Activated naive CD8-positive, alpha-beta T cell treated with anti-CD3 and anti-CD28 coated beads, Interleukin-2, amount 10 ng/mL, durations not matched to agents 7 days and 5 days (primary cell): ENCODE measurements around the gene MYBPHL. TPM values are rescaled to one million over a fixed set of nuclear protein-coding genes. Genes with fewer than 3 reads are reported as not detected.

Source experiments
- ATAC-seq: fragments of 150-1000 bp; cut with Tn5 transposase; one replicate; pipeline ENCODE4 v1.10.0; 2021; ENCODE audit warnings: low read depth, moderate library complexity
- POLR2A ChIA-PET: fragments of 350-600 bp; sonication (Branson Sonifier 250); formaldehyde crosslinking; loops from one replicate; lab custom pipeline; 2021; ENCODE audit warnings: antibody characterized with exemption; lab: Charles Lee
- DNase-seq: peaks from one replicate; pipeline ENCODE4 v3.0.0; 2021
- H3K27ac Mint-ChIP-seq: one replicate; pipeline ENCODE4 v1.8.0; 2022; ENCODE audit warnings: mild to moderate bottlenecking, mixed read lengths
- H3K27me3 Mint-ChIP-seq: one replicate; pipeline ENCODE4 v1.8.0; 2022; ENCODE audit warnings: mild to moderate bottlenecking, moderate library complexity, mixed read lengths
- H3K36me3 Mint-ChIP-seq: one replicate; pipeline ENCODE4 v1.8.0; 2021; ENCODE audit warnings: mild to moderate bottlenecking, mixed read lengths
- H3K4me1 Mint-ChIP-seq: one replicate; pipeline ENCODE4 v1.8.0; 2021; ENCODE audit warnings: mixed read lengths
- H3K4me3 Mint-ChIP-seq: one replicate; pipeline ENCODE4 v1.8.0; 2022; ENCODE audit warnings: mild to moderate bottlenecking, moderate library complexity, mixed read lengths
- H3K9me3 Mint-ChIP-seq: one replicate; pipeline ENCODE4 v1.8.0; 2021; ENCODE audit warnings: mixed read lengths
- total RNA-seq, 2 experiments: library from RNA; stranded (reverse); gene quantifications; one replicate each; pipeline ENCODE4 v1.2.3, GENCODE V29; 2021

MYBPHL gene
- total RNA-seq, 2 experiments from 2014 or later: not detected

DNA sequence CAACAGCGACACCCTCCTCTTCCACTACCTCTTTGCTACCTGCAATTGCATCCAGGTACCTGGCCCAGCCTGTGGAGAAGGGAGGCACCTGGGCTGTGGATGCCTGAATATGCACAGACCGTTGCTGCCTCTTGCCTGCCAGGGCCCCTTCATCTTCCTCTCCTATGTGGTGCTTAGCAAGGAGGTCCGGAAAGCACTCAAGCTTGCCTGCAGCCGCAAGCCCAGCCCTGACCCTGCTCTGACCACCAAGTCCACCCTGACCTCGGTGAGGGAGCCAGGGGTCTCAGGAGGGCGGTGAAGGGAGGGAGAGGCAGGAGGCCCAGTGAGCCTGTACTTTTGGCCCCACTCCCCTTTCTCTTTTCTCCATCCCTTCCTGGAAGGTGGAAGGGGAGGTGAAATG is 35.4 kb downstream of the MYBPHL start:
- Mint-ChIP-seq H3K27ac (no peak overlapping the region), H3K27me3 (no peaks in the 10 kb centered on the region), H3K36me3 (no peaks in the 10 kb centered on the region), H3K4me3 (no peak overlapping the region), H3K4me1 (peaks cover 12% of the 10 kb centered on the region), H3K9me3 (no peaks in the 10 kb centered on the region)
- no peak for DNase-seq
- ATAC-seq: no peak
- POLR2A ChIA-PET: interaction anchor here (1.5 kb wide), 1 partner anchor 11 kb away, joined by 3 read pairs; the partner anchor contains the start of gene PSRC1

GRCh38 chr1:109270623-109271317 is 36.0 kb downstream of the MYBPHL start:
- Mint-ChIP-seq H3K27me3 (no peaks in the 10 kb centered on the region), H3K4me3 (no peak overlapping the region), H3K9me3 (no peaks in the 10 kb centered on the region), H3K27ac (no peak overlapping the region), H3K4me1 (peaks cover 12% of the 10 kb centered on the region), H3K36me3 (no peaks in the 10 kb centered on the region)
- DNase-seq (no peak), ATAC-seq (no peak)
- POLR2A ChIA-PET: interaction anchor here (1.5 kb wide), 1 partner anchor 12 kb away, joined by 3 read pairs; the partner anchor contains the start of gene PSRC1

DNA sequence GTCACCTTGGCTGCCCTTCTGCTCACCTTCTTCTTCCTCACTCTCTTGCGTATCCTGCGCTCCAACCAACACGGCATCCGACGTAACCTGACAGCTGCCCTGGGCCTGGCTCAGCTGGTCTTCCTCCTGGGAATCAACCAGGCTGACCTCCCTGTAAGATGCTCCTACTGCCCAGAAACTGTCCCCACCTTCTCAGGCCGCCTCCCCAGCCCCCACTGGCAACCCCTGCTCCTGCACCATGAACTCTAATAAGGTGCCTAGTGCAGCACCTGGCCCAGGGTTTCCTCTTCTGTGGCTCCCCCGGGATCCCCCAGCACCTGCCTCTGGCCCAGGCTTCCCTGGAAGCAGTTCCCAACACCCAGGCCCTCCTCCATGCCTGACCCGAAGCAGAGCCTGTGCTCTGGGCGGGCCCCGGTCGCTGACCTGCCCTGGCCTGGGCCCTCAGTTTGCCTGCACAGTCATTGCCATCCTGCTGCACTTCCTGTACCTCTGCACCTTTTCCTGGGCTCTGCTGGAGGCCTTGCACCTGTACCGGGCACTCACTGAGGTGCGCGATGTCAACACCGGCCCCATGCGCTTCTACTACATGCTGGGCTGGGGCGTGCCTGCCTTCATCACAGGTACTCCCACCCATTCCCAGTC is 36.7 kb downstream of the MYBPHL start:
- POLR2A ChIA-PET: no interaction called here
- Mint-ChIP-seq H3K4me3 (no peak overlapping the region), H3K27ac (no peak overlapping the region)

DNA sequence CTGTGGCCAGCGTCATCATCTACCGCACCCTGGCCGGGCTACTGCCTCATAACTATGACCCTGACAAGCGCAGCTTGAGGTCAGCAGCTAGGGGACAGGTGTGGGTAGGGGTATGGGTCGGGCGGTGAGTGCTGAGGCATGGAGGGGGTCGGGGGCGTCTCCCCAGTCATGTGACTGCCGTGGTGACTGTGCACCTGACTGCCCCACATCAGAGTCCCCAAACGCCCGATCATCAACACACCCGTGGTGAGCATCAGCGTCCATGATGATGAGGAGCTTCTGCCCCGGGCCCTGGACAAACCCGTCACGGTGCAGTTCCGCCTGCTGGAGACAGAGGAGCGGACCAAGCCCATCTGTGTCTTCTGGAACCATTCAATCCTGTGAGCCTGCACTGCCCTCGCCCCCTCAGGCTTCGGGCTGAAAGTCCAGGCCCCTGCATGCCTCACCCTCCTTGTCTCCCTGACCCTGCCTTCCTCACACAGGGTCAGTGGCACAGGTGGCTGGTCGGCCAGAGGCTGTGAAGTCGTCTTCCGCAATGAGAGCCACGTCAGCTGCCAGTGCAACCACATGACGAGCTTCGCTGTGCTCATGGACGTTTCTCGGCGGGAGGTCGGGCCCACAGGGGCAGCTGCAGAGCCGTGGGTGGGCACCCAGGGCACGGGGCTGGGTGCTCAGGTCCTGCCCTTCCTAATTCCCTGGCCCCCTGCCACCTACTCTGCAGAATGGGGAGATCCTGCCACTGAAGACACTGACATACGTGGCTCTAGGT is 37.4 kb downstream of the MYBPHL start:
- POLR2A ChIA-PET: no interaction called here
- Mint-ChIP-seq H3K36me3 (no peaks in the 10 kb centered on the region), H3K4me1 (peaks cover 8% of the 10 kb centered on the region), H3K9me3 (no peaks in the 10 kb centered on the region), H3K27me3 (no peaks in the 10 kb centered on the region), H3K27ac (no peak overlapping the region), H3K4me3 (no peak overlapping the region)
- ATAC-seq (no peak), DNase-seq (no peak)

More for the DNA sequence above, 36.7 kb downstream of the MYBPHL start:
- Mint-ChIP-seq H3K4me1 (peaks cover 12% of the 10 kb centered on the region), H3K36me3 (no peaks in the 10 kb centered on the region), H3K9me3 (no peaks in the 10 kb centered on the region), H3K27me3 (no peaks in the 10 kb centered on the region)
- DNase-seq (no peak), ATAC-seq (no peak)

- H3K9me3 Mint-ChIP-seq: no peaks in the 10 kb centered on the region
- ATAC-seq (no peak), DNase-seq (no peak)
- H3K27me3 Mint-ChIP-seq: no peaks in the 10 kb centered on the region
- POLR2A ChIA-PET: interaction anchor here (1.3 kb wide), 1 partner anchor 129 kb away, joined by 4 read pairs; the partner anchor contains the start of gene SORT1
- H3K36me3 Mint-ChIP-seq: no peaks in the 10 kb centered on the region
- no peak overlapping the region for H3K4me3 Mint-ChIP-seq
- peaks cover 2% of the 10 kb centered on the region for H3K4me1 Mint-ChIP-seq
- H3K27ac Mint-ChIP-seq: no peak overlapping the region
These were observed 38.2 kb downstream of the MYBPHL start for GRCh38 chr1:109268431-109269211.

DNA sequence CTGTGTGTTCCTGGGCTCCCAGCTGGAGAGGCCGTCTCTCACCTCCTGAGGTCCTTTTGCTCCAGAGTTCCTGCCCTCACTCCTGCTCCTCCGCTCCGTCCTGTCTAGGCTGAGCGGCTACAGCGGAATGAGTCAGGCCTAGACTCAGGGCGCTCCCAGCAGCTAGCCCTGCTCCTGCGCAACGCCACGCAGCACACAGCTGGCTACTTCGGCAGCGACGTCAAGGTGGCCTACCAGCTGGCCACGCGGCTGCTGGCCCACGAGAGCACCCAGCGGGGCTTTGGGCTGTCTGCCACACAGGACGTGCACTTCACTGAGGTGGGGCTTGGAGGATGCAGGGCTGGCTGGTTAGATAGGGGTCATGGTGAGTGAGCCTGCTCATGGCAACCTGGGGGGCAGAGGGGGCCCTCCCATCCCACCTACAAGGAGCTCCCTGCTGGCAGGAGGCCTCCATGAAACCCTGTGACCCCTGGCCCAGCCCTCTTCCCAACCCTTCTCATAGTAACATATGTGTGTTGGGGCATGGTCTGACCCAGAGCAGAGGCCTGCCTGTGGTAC is 39.0 kb downstream of the MYBPHL start:
- H3K27ac Mint-ChIP-seq: no peak overlapping the region
- DNase-seq: no peak
- no peaks in the 10 kb centered on the region for H3K36me3 Mint-ChIP-seq
- H3K4me3 Mint-ChIP-seq: no peak overlapping the region
- ATAC-seq: no peak
- POLR2A ChIA-PET: interaction anchor here (1.3 kb wide), 1 partner anchor 130 kb away, joined by 4 read pairs; the partner anchor contains the start of gene SORT1
- no peaks in the 10 kb centered on the region for H3K27me3 Mint-ChIP-seq
- H3K9me3 Mint-ChIP-seq: no peaks in the 10 kb centered on the region
- peaks cover 2% of the 10 kb centered on the region for H3K4me1 Mint-ChIP-seq

DNA sequence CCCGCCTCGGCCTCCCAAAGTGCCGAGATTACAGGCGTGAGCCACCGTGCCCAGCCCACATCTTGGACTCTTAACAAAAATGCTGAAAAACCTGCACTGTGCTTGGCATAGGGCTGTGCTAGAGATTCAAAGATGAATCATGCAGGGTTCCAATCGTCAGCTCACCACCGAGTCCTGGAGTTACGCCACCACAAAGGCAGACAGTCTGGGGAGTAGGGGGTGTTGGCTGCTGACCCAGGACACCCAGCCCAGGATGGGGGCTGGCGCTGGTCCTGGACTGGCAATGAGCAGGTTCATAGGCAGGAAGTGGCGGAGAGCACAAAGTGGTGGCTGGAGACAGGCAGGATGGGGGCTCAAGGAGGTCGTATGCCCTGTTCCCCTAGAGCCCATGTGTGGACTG is 39.8 kb downstream of the MYBPHL start:
- no peak overlapping the region for H3K4me3 Mint-ChIP-seq
- H3K27me3 Mint-ChIP-seq: no peaks in the 10 kb centered on the region
- no peaks in the 10 kb centered on the region for H3K9me3 Mint-ChIP-seq
- ATAC-seq: no peak
- POLR2A ChIA-PET: no interaction called here
- H3K27ac Mint-ChIP-seq: no peak overlapping the region
- DNase-seq: no peak
- H3K4me1 Mint-ChIP-seq: peaks cover 2% of the 10 kb centered on the region
- H3K36me3 Mint-ChIP-seq: no peaks in the 10 kb centered on the region

DNA sequence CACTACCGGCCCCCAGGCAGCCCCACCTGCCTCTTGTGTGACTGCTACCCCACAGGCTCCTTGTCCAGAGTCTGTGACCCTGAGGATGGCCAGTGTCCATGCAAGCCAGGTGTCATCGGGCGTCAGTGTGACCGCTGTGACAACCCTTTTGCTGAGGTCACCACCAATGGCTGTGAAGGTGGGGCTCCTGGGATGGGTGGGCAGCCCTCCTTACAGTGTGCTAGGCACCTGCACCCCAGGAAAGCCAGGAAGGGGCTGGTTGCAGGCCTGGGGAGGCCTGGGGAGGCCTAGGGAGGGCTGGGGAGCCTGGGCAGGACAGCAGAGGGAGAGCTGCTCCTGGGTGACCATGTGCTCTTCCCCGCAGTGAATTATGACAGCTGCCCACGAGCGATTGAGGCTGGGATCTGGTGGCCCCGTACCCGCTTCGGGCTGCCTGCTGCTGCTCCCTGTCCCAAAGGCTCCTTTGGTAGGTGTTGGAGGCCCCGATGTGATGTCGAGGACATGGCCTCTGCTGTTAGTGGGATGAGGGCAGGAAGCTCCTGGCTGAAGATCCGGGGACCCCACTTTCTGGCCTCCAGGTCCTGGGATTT is 41.0 kb downstream of the MYBPHL start:
- ATAC-seq: no peak
- Mint-ChIP-seq H3K27ac (no peak overlapping the region), H3K9me3 (no peaks in the 10 kb centered on the region), H3K27me3 (no peaks in the 10 kb centered on the region), H3K4me3 (no peak overlapping the region), H3K36me3 (no peaks in the 10 kb centered on the region), H3K4me1 (peaks cover 2% of the 10 kb centered on the region)
- no peak for DNase-seq
- POLR2A ChIA-PET: no interaction called here

DNA sequence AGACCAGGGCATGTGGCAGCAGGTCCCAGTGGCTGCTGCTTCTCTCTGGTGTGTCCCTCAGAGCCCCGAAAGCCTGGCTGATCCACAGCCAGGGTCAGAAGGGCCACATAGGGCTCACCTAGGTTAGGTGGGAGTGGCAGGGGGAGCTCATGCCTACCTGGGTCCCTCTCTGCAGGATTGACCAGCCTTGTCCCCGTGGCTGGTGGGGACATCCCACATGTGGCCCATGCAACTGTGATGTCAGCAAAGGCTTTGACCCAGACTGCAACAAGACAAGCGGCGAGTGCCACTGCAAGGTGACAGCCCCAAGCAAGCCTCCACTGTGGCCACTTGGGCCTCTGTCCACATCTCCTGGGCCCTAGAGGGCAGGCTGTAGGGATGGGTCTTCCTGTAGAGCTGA is 41.8 kb downstream of the MYBPHL start:
- Mint-ChIP-seq H3K36me3 (no peaks in the 10 kb centered on the region), H3K27me3 (no peaks in the 10 kb centered on the region), H3K4me3 (no peak overlapping the region), H3K9me3 (no peaks in the 10 kb centered on the region), H3K4me1 (peaks cover 2% of the 10 kb centered on the region), H3K27ac (no peak overlapping the region)
- ATAC-seq: no peak
- no peak for DNase-seq
- POLR2A ChIA-PET: no interaction called here

DNA sequence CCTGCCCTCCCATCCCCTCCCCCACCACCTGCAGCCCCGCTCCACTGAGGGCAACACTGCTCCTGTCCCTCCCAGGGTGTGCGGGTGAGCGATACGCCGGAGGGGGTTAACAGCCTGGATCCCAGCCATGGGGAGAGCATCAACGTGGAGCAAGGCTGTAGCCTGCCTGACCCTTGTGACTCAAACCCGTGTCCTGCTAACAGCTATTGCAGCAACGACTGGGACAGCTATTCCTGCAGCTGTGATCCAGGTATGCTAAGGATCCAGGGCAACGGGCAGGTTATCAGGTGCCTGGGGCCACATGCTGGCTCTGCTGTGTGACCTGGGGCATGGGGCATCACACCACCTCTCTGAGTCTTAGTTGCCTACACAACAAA is 42.4 kb downstream of the MYBPHL start:
- ATAC-seq (no peak), DNase-seq (no peak)
- POLR2A ChIA-PET: interaction anchor here (1.0 kb wide), 1 partner anchor 134 kb away, joined by 5 read pairs; the partner anchor contains the start of gene SORT1
- H3K4me1 Mint-ChIP-seq: peaks cover 2% of the 10 kb centered on the region
- no peaks in the 10 kb centered on the region for H3K27me3 Mint-ChIP-seq
- no peaks in the 10 kb centered on the region for H3K36me3 Mint-ChIP-seq
- H3K9me3 Mint-ChIP-seq: no peaks in the 10 kb centered on the region
- no peak overlapping the region for H3K27ac Mint-ChIP-seq
- H3K4me3 Mint-ChIP-seq: no peak overlapping the region

DNA sequence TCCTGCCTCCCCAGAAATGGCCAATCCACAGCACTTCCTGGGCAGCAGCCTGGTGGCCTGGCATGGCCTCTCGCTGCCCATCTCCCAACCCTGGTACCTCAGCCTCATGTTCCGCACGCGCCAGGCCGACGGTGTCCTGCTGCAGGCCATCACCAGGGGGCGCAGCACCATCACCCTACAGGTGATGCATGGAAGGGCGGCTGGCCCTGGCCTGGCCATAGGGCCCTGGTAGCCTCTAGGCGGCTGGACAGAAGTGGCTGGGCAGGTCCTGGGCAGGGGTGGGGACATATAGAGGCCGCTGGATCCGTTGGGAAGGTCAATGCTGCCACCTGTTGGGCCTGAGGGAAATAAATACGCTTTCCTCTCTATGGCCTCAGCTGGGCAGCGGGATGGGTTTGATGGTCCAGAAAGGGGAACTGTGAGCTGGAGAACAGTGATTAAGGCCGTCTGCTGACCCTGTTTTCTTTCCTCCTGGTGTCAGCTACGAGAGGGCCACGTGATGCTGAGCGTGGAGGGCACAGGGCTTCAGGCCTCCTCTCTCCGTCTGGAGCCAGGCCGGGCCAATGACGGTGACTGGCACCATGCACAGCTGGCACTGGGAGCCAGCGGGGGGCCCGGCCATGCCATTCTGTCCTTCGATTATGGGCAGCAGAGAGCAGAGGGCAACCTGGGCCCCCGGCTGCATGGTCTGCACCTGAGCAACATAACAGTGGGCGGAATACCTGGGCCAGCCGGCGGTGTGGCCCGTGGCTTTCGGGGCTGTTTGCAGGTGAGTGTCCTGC is 43.0 kb downstream of the MYBPHL start:
- POLR2A ChIA-PET: interaction anchor here (1.0 kb wide), 1 partner anchor 135 kb away, joined by 5 read pairs; the partner anchor contains the start of gene SORT1
- no peak overlapping the region for H3K4me3 Mint-ChIP-seq
- peak overlapping the region; percentile 71 for H3K27ac Mint-ChIP-seq
- ATAC-seq (peak; percentile 86), DNase-seq (peak; percentile 89)
- peaks cover 2% of the 10 kb centered on the region for H3K4me1 Mint-ChIP-seq
- H3K9me3 Mint-ChIP-seq: no peaks in the 10 kb centered on the region
- H3K36me3 Mint-ChIP-seq: no peaks in the 10 kb centered on the region
- no peaks in the 10 kb centered on the region for H3K27me3 Mint-ChIP-seq

DNA sequence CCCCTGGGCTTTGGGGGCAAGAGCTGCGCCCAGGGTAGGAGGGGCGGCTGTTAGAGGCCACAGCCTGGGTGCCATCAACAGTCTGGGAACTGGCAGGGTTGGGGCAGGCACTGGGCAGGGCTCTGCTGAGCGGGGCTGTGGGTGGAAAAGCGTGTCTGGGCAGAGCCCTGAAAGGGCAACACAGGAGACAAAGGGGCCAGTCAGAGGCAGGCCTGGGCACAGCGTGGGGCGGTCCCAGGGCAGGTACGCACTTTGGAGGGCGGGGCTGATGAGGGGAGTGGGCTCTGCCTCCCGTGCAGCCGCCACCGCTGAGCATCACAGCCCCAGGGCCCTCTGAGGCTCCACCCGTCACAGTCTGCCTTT is 43.6 kb downstream of the MYBPHL start:
- no peak for DNase-seq
- Mint-ChIP-seq H3K4me1 (peaks cover 2% of the 10 kb centered on the region), H3K27ac (peak overlapping the region; percentile 71), H3K4me3 (no peak overlapping the region), H3K9me3 (no peaks in the 10 kb centered on the region), H3K36me3 (no peaks in the 10 kb centered on the region), H3K27me3 (no peaks in the 10 kb centered on the region)
- POLR2A ChIA-PET: interaction anchor here (1.0 kb wide), 1 partner anchor 135 kb away, joined by 5 read pairs; the partner anchor contains the start of gene SORT1
- ATAC-seq: peak; percentile 12
